GM12891 (cell line): ENCODE measurements around the gene CD84.
"Not testable (repeated sequence)": the region's sequence is repeated elsewhere in the genome, so short reads cannot be mapped to it uniquely, and the experiment has no call there.

ENCODE experiments used
- DNase-seq: peaks from one replicate; pipeline ENCODE4 v3.0.0; 2011; ENCODE audit warnings: low spot score; ENCODE audit not compliant: insufficient read length
- FAIRE-seq: peaks from 2 replicates; lab custom pipeline; 2011; peaks lifted over from hg19 to GRCh38; lab: Jason Lieb, UNC
- PAX5 ChIP-seq: IDR thresholded peaks from 2 replicates; pipeline ENCODE4 v1.6.1; 2011; ENCODE audit warnings: low read length, moderate library complexity, mild to moderate bottlenecking; ENCODE audit not compliant: insufficient read depth, severe bottlenecking
- POLR2A ChIP-seq: IDR thresholded peaks from 2 replicates; pipeline ENCODE4 v1.6.1; 2011; ENCODE audit warnings: low read depth, low read length, control low read depth
- POLR2AphosphoS5 ChIP-seq: IDR thresholded peaks from 2 replicates; pipeline ENCODE4 v1.6.1; 2011; ENCODE audit warnings: low read depth, low read length, control low read depth
- POU2F2 ChIP-seq: IDR thresholded peaks from 2 replicates; pipeline ENCODE4 v1.6.1; 2011; ENCODE audit warnings: low read depth, mild to moderate bottlenecking, control low read depth, low read length, moderate library complexity
- SPI1 ChIP-seq: IDR thresholded peaks from 2 replicates; pipeline ENCODE4 v1.6.1; 2011; ENCODE audit warnings: low read depth, low read length, control low read depth
- TAF1 ChIP-seq: IDR thresholded peaks from 2 replicates; pipeline ENCODE4 v1.6.1; 2011; ENCODE audit warnings: low read depth, low read length, control low read depth

The CD84 gene

DNA sequence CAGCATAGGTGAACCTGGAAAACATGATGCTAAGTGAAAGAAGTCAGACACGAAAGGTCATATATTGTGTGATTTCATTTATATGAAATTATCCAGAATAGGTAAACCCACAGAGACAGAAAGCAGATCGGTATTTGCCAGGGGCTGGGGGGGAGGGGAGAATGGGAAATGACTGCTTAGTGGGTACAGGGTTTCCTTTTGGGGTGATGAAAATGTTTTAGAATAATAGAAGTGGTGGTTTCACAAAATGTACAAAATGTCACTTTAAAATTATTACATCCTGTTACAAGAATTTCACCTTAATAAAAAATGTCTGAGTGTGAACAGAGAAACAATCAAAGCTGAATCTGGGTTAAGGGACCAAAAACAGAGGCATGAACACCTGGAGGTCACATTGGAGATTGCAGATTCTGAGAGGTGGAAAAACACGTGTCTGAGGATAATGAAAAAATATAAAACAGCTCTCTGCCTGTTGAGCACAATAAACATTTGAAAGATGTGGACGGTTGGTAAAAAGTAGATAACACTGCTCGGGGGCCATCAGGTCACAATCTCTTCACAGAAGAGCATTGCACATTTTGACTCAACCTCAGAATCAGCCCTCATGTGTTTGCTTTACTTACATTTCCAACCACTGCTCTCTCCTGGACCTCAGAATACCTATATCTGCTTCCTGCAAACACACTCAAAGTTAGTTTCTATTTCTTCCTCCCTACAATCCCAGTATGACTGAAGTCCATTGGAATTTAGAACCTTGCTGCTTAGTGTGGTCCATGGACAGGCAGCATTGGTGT, 59.5 kb downstream of the CD84 start:
- no peak for TF ChIP-seq POLR2A
- TF ChIP-seq POLR2AphosphoS5: no peak
- no peak for TF ChIP-seq PAX5
- TF ChIP-seq POU2F2: no peak
- TF ChIP-seq SPI1: no peak
- no peak for TF ChIP-seq TAF1
- FAIRE-seq (peak; percentile 97), DNase-seq (no peak)

DNA sequence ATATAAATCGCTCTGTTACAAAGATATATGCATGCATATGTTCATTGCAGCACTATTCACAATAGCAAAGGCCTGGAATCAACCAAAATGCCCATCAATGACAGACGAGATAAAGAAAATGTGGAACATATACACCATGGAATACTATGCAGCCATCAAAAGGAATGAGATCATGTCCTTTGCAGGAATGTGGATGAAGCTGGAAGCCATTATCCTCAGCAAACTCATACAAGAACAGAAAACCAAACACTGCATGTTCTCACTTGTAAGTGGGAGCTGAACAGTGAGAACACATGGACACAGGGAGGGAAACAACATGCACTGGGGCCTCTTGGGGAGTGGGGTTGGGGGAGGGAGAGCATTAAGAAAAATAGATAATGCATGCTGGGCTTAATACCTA, 61.8 kb downstream of the CD84 start:
- DNase-seq: not testable (repeated sequence)
- peak; percentile 23 for FAIRE-seq

DNA sequence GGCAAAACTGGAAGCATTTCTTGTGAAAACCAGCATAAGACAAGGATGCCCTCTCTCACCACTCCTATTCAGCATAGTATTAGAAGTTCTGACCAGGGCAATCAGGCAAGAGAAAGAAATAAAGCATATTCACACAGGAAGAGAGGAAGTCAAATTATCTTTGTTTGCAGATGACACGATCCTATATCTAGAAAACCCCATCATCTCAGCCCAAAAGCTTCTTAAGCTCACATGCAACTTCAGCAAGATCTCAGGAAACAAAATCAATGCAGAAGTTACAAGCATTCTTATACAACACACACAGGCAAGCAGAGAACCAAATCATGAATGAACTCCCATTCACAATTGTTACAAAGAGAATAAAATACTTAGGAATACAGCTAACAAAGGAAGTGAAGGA, 63.4 kb downstream of the CD84 start:
- FAIRE-seq: peak; percentile 20
- DNase-seq: not testable (repeated sequence)

DNA sequence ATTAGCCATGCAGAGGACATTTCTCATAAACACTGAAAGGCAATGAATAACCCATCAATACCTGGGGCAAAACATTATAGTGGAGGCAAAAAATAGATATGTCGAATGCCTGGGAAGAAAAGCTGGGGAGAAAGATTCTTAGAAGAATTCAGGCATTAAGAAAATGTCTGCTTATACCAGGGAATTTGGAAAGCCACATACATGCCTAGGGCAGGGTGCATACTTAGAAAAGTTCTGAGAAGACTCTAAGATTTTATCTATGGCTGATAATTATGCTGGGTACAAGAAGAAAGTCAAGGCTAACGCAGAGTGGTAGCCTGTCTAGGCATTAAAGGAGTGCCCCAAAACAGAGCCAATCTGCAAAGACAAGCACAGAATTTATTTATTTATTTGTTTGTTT, 74.6 kb downstream of the CD84 start:
- no peak for FAIRE-seq
- TF ChIP-seq POLR2AphosphoS5 (no peak), POLR2A (no peak), PAX5 (no peak), TAF1 (no peak), SPI1 (no peak), POU2F2 (no peak)
- DNase-seq: no peak

DNA sequence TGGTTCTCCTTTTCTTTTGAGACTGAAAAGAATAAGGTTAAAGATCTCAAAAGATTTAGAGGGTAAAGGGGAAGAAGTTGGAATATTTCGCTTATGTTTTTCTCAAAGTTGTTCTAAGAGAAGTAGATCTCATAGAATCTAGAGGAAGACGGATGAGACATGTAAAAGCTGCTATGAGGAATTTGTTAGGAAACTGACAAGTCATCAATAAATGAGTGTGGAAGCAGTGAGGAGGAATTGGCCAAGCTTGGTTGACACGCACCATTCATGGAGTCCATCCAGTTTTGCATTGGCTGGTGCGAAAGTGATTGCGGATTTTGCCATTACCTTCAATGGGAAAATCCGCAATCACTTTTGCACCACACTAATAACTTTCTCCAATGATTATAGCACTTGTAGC, 76.2 kb downstream of the CD84 start:
- no peak for FAIRE-seq

DNA sequence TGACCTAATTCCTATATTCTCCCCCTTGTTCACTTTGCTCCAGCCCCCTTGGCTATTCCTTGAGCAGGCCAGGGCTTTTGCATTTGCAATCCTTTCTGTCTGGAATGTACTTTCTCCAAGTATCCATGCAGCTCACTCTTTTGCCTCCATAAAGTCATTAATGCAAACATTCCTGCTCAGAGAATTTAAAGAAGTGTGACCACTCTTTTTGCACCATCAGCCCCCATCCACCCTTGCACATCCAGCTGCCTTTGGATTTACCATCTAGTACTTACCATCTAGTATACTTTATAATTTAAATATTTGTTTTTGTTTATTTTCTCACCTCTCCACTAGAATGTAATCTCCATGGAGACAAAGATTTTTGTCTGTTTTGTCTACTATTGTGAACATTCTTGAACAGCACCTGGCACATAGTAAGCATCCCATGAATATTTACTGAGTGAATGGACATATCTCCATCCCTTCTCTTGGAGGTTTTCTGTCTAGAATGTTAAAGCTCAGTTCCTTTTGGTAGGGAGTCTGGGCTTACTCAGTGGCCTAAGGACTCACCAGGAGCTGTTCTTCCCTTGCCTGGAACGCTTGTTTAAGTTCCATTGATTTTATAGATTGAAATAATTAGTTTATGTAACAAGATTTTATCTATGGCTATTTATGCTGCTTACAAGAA, 78.8 kb downstream of the CD84 start:
- FAIRE-seq: no peak
- no peak for TF ChIP-seq SPI1
- TF ChIP-seq POLR2AphosphoS5: no peak
- TF ChIP-seq PAX5: no peak
- TF ChIP-seq POLR2A: no peak
- no peak for TF ChIP-seq POU2F2
- no peak for TF ChIP-seq TAF1
- no peak for DNase-seq

More for the DNA sequence above, 76.2 kb downstream of the CD84 start:
- TF ChIP-seq POLR2A (no peak), POLR2AphosphoS5 (no peak), TAF1 (no peak), PAX5 (no peak), SPI1 (no peak)
- DNase-seq: no peak

DNA sequence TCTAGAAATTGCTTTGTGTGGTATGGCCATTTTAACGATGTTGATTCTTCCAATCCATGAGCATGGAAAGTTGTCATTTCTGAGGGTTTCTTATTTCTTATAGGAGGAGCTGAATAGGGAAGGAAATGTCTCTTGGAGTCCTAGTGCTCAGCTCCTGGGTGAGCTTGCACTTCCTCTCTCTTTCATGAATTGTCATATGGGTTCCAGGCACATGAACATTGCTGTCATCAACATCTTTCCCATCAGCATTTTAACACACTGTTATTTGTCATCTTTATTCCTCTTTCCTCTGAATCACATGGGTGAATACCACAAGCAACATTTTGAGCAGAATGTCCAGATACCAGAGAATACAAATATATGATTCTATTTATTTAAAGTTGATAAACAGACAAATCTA, 79.7 kb downstream of the CD84 start:
- DNase-seq (no peak), FAIRE-seq (no peak)
- TF ChIP-seq POU2F2 (no peak), TAF1 (no peak), PAX5 (no peak), POLR2AphosphoS5 (no peak), SPI1 (no peak), POLR2A (no peak)

DNA sequence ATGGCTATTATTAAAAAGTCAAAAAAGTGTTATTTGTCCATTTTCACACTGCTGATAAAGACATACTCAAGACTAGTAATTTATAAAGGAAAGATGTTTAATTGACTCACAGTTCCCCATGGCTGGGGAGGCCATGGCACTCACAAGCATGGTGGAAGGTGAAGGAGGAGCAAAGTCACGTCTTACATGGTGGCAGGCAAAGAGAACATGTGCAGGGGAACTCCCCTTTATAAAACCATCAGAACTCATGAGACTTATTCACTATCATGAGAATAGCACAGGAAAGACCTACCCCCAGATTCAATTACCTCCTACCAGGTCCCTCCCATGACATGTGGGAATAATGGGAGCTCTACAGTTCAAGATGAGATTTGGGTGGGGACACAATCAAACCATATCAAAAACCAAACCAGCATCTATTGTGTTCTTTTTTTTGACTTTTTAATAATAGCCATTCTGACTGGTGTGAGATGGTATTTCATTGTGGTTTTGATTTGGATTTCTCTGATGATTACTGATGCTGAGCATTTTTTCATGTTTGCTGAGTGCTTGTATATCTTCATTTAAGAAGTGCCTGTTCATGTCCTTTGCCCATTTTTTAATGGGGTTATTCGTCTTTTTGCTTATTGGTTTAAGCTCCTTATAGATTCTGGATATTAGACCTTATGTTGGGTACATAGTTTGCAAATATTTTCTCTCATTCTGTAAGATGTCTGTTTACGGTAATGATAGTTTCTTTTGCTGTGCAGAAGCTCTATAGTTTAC, 80.8 kb downstream of the CD84 start:
- DNase-seq, FAIRE-seq: not testable (repeated sequence)

DNA sequence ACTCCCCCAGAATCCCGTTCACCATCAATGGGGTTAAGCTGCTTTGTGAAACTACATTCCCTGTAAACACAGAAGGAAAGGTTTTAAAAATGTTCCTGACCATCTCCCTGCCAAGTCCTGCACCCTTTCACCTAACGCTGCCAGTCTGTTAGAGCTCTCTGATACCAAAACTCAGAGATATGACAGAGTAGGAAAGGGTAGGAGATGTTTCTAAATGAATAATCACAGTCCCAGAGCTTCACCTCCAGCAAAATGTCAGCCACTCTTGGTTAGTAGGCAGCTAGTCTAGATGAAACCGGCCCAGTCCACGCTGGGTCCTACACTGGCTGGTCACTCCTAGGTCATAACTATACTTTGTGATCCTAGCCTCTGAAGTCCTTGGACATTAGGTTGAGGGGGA, 83.0 kb downstream of the CD84 start:
- FAIRE-seq: no peak
- DNase-seq: no peak
- no peak for TF ChIP-seq POLR2A
- no peak for TF ChIP-seq PAX5
- no peak for TF ChIP-seq POLR2AphosphoS5
- TF ChIP-seq SPI1: no peak
- no peak for TF ChIP-seq TAF1
- no peak for TF ChIP-seq POU2F2

DNA sequence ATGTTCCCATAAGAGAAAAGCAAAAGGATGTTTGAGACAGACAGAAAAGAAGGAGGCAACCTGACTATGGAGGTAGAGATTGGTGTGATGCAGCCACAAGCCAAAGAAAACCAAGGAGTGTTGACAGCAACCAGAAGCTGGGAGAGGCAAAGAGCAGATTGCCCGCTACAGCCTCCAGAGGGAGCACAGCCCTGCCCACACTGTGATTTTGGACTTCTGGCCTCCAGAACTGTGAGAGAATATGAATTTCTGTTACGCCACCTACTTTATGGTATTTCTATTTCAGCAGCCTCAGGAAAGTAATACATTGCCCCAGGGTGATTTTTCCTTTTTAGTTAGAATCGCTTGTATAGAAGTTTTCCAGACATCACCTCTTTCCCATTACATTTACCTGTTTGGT, 84.7 kb downstream of the CD84 start:
- FAIRE-seq (no peak), DNase-seq (no peak)
- no peak for TF ChIP-seq PAX5
